ENCODE data around the gene GXYLT1. TPM values are rescaled to one million over a fixed set of nuclear protein-coding genes. Genes with fewer than 3 reads are reported as not detected.

GXYLT1 gene
- 21.2 and 28.8 TPM in 2 replicates for total RNA-seq
- 9.0 and 11.6 TPM in 2 replicates for polyA plus RNA-seq

- WGBS (ENCODE audit: low lambda C conversion rate, missing lambda C conversion rate) = 6% methylated on average over 84 of the region's 106 CpGs
- no peaks in the 10 kb centered on the region for H3K9me2 ChIP-seq (replicated peaks; ENCODE audit: insufficient read depth)
- H3K36me3 ChIP-seq (replicated peaks; ENCODE audit: insufficient read depth, low read depth) = no peaks in the 10 kb centered on the region
- peak within 1 kb of the TSS; percentile 89 for H3K27ac ChIP-seq
- H3K4me3 ChIP-seq = peak within 1 kb of the TSS; percentile 98
- peak within 1 kb of the TSS; percentile 91 for H2AFZ ChIP-seq
- peak within 1 kb of the TSS; percentile 88 for H3K4me2 ChIP-seq
- H3K9me3 ChIP-seq (ENCODE audit: low read depth) = no peaks in the 10 kb centered on the region
- TF ChIP-seq EZH2phosphoT487 (IDR thresholded peaks at IDR 0.05; ENCODE audit: low read depth, severe bottlenecking, unreplicated experiment) (no peak), CTCF (IDR thresholded peaks at IDR 0.05; ENCODE audit: poor library complexity) (no peak), EZH2 (IDR thresholded peaks at IDR 0.05; ENCODE audit: borderline replicate concordance) (no peak)
- H3K79me2 ChIP-seq = peaks cover 44% of the 10 kb centered on the region
- peak; percentile 96 for DNase-seq (ENCODE audit: low spot score)
- H3K27me3 ChIP-seq = no peaks in the 10 kb centered on the region
- peaks cover 29% of the 10 kb centered on the region for H4K20me1 ChIP-seq (ENCODE audit: insufficient read depth, poor library complexity, severe bottlenecking)
- peaks cover 22% of the 10 kb centered on the region for H3K4me1 ChIP-seq (ENCODE audit: insufficient read depth)
Measured at GRCh38 chr12:42144408-42145196, at the start of gene GXYLT1. Gene GXYLT1, minus strand, starts transcription at chr12:42144874. Its CDS starts 228 bp downstream, at chr12:42144646.

DNA sequence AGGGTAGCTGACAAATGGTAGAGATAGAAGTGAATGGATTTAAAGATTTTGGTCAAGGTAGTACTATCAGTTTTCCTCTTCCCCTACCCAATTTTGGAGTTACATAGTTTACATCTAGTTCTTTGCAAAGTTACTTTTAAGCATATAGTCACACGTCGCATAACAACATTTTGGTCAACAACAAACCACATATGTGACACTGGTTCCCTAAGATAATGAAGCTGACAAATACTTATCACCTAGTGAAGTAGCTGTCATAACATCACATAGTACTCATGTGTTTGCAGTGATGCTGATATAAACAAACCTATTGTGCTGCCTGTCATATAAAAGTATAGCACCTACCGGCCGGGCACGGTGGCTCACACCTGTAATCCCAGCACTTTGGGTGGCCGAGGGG, 48.0 kb upstream of the GXYLT1 start:
- Histone ChIP-seq H3K27ac (no peak overlapping the region), H3K4me3 (no peak overlapping the region), H3K36me3 (replicated peaks; ENCODE audit: insufficient read depth, low read depth) (no peaks in the 10 kb centered on the region), H3K79me2 (no peaks in the 10 kb centered on the region), H3K9me2 (replicated peaks; ENCODE audit: insufficient read depth) (no peaks in the 10 kb centered on the region), H4K20me1 (ENCODE audit: insufficient read depth, poor library complexity, severe bottlenecking) (no peaks in the 10 kb centered on the region), H3K4me2 (no peak overlapping the region), H3K27me3 (no peaks in the 10 kb centered on the region), H2AFZ (no peak overlapping the region), H3K9me3 (ENCODE audit: low read depth) (no peaks in the 10 kb centered on the region), H3K4me1 (ENCODE audit: insufficient read depth) (no peaks in the 10 kb centered on the region)
- 90% methylated on average over 6 of the region's 6 CpGs for whole genome bisulfite sequencing (ENCODE audit: low lambda C conversion rate, missing lambda C conversion rate)
- no peak for TF ChIP-seq EZH2 (IDR thresholded peaks at IDR 0.05; ENCODE audit: borderline replicate concordance)
- no peak for TF ChIP-seq EZH2phosphoT487 (IDR thresholded peaks at IDR 0.05; ENCODE audit: low read depth, severe bottlenecking, unreplicated experiment)
- TF ChIP-seq CTCF (IDR thresholded peaks at IDR 0.05; ENCODE audit: poor library complexity) = no peak
- no peak for DNase-seq (ENCODE audit: low spot score)

- H3K27me3 ChIP-seq = no peaks in the 10 kb centered on the region
- no peak overlapping the region for H3K27ac ChIP-seq
- no peak overlapping the region for H3K4me3 ChIP-seq
- H3K4me2 ChIP-seq = no peak overlapping the region
- no peaks in the 10 kb centered on the region for H4K20me1 ChIP-seq (ENCODE audit: insufficient read depth, poor library complexity, severe bottlenecking)
- no peaks in the 10 kb centered on the region for H3K36me3 ChIP-seq (replicated peaks; ENCODE audit: insufficient read depth, low read depth)
- H3K9me2 ChIP-seq (replicated peaks; ENCODE audit: insufficient read depth) = no peaks in the 10 kb centered on the region
- no peaks in the 10 kb centered on the region for H3K9me3 ChIP-seq (ENCODE audit: low read depth)
- H3K79me2 ChIP-seq = no peaks in the 10 kb centered on the region
- H3K4me1 ChIP-seq (ENCODE audit: insufficient read depth) = no peaks in the 10 kb centered on the region
- no peak overlapping the region for H2AFZ ChIP-seq
- no peak for TF ChIP-seq CTCF (IDR thresholded peaks at IDR 0.05; ENCODE audit: poor library complexity)
- TF ChIP-seq EZH2phosphoT487 (IDR thresholded peaks at IDR 0.05; ENCODE audit: low read depth, severe bottlenecking, unreplicated experiment) = no peak
- no peak for TF ChIP-seq EZH2 (IDR thresholded peaks at IDR 0.05; ENCODE audit: borderline replicate concordance)
- DNase-seq (ENCODE audit: low spot score) = no peak
- 100% methylated on average over 1 of the region's 1 CpG for WGBS (ENCODE audit: low lambda C conversion rate, missing lambda C conversion rate)
Measured at GRCh38 chr12:42192258-42192657, 47.6 kb upstream of the GXYLT1 start.
